Fibroblast of lung (primary cell): ENCODE measurements around the gene CHST11.

Experiments used
- CTCF ChIP-seq, 2 donors: IDR thresholded peaks in 1 of 2; conservative IDR thresholded peaks in 1 of 2; 1 replicate in 1 of 2; 2 replicates in 1 of 2; pipeline ENCODE4 v1.5.1; 2011 to 2012; ENCODE audit warnings: low read length in 2 of 2, control low read depth in 1 of 2, inconsistent platforms in 1 of 2, low read depth in 1 of 2, mild to moderate bottlenecking in 1 of 2
- EZH2 ChIP-seq: IDR thresholded peaks from 2 replicates; pipeline ENCODE4 v1.5.1; 2012; ENCODE audit warnings: low read length, control low read depth, mild to moderate bottlenecking; ENCODE audit errors: missing control alignments

DNA sequence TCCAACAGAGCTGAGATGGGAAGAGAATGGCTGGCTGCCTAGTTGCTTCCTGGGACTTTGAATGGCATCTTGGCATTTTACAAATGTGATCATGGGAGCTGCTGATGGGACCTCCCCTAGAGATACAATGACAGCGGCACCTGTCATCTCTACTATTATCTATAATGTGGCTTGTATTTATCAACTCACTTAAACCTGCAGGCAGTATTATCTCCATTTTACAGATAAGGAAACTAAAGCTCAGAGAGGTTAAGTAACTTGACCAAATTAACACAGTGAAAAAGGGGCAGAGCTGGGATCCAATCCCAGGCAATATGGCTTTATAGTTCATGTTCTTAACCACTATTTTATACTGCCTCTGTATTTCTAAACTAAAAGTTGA, 111.7 kb downstream of the CHST11 start:
- TF ChIP-seq CTCF (conservative IDR thresholded peaks at IDR 0.05 in 1 of 2, IDR thresholded peaks at IDR 0.05 in 1 of 2; ENCODE audit: low read depth in 1 of 2, low read length in 2 of 2), result no peak
- no peak for TF ChIP-seq EZH2
